NCI-H2196 (cell line): Measurements from ENCODE around the gene HTT.
"Not testable (repeated sequence)": the region's sequence is repeated elsewhere in the genome, so short reads cannot be mapped to it uniquely, and the experiment has no call there.

ENCODE experiments used
- DNase-seq: peaks from one replicate; lab custom pipeline; 2025; ENCODE audit not compliant: unreplicated experiment; lab: John Stamatoyannopoulos, UW

HTT gene

GRCh38 chr4:3161044-3161443 is 86.6 kb downstream of the HTT start:
- DNase-seq = not testable (repeated sequence)

DNA sequence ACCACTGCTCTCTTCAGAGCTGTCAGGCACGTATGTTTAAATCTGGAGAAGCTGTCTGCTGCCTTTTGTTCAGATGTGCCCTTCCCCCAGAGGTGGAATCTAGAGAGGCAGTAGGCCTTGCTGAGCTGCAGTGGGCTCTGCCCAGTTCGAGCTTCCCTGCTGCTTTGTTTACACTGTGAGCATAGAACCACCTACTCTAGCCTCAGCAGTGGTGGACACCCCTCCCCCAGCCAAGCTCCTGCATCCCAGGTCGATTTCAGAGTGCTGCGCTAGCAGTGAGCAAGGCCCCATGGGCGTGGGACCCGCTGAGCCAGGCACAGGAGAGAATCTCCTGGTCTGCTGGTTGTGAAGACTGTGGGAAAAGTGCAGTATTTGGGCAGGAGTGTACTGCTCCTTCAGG is 92.0 kb downstream of the HTT start:
- not testable (repeated sequence) for DNase-seq

GRCh38 chr4:3168029-3168428 is 93.5 kb downstream of the HTT start:
- no peak for DNase-seq

- DNase-seq = no peak
Measured at GRCh38 chr4:3174371-3175338, 100.2 kb downstream of the HTT start.

- no peak for DNase-seq
Measured at GRCh38 chr4:3176367-3177229, 102.1 kb downstream of the HTT start.

DNA sequence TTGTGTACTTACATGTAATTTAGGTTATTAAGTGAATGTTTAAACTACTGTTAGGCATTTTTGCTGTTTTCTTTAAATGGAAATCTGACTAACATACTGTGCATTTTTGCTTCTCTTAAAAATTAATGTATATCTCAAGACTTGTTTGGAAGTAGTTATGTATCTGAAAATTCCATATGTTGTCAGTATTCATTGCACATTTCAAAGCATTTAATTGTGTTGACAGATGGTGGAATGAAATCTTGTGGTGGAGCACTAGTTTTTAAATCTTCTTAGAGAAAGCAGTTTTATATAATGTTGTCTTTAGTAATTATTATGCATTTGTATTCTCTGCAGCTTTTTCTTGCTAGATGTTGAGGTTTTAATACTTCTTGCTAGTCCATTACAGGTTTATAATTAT is 102.9 kb downstream of the HTT start:
- DNase-seq = no peak

DNA sequence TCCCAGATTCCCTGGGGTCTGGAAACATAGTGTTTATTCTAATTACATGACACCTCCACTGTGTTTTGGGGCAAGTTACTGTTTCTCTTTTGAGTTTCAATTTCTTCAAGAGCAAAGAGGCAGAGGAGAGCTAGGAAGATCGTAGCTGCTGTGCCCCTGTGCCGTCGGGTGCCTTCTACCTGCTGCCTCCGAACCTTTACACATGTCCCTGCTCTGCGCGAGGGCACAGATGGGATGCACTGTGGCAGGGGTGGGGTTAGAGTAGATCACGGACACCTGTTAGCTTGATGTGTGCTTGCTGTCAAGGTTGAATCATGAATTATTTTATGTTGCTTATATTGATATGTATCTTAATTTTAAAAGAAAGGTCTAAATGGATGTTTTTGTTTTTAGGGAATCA is 103.4 kb downstream of the HTT start:
- DNase-seq = no peak

- DNase-seq = no peak
Measured at GRCh38 chr4:3178351-3178750, 103.9 kb downstream of the HTT start.

- DNase-seq = no peak
Measured at GRCh38 chr4:3179126-3179706, 104.7 kb downstream of the HTT start.

DNA sequence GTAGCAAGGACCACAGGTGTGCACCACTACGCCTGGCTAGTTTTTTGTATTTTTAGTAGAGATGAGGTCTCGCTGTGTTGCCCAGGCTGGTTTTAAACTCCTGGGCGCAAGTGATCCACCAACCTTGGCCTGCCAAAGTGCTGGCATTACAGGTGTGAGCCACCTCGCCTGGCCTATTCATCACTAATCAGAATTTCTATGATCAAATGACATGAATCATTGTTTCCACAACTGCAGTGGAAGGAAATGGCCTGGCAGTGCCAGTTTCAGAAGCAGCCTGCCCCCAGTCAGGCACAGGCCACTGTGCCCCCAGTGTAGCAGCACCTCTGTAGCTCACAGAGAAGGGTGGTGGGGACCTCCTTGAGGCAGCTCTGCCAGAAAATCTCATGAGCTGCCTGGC is 108.5 kb downstream of the HTT start:
- DNase-seq = no peak

- no peak for DNase-seq
Measured at GRCh38 chr4:3184725-3185124, 110.2 kb downstream of the HTT start.

- no peak for DNase-seq
Measured at GRCh38 chr4:3186609-3187008, 112.1 kb downstream of the HTT start.

DNA sequence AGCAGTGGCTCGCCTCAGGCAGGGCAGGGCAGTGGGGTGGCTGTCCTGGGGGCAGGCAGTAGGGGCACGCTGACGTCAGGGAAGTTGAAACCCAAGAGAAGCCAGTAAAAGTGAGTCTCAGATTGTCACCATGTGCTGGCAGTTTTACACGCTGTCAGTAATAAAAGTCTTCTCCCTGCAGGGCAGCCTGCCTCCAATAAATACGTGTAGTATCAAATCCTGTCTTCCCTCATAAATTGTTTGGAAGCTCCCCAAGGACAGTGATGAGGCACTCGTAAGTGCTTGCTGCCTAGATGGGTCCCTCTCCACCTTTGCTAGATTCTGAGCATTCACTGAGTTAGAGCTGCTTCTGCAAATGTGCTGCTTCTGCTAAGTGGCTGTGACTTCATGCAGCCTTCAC is 113.6 kb downstream of the HTT start:
- DNase-seq = no peak

DNA sequence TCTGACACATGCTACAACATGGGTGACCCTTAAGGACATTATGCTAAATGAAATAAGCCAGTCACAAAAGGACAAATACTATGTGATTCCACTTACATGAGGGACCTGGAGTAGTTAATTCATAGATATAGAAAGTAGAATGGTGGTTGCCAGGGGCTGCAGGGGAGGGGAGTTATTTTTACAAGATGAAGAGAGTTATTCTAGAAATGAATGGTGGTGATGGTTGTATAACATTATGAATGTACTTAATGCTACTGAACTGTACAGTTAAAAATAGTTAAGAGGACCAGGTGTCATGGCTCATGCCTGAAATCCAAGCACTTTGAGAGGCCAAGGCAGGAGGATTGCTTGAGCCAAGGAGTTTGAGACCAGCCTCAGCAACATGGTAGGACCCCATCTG is 115.0 kb downstream of the HTT start:
- no peak for DNase-seq

DNA sequence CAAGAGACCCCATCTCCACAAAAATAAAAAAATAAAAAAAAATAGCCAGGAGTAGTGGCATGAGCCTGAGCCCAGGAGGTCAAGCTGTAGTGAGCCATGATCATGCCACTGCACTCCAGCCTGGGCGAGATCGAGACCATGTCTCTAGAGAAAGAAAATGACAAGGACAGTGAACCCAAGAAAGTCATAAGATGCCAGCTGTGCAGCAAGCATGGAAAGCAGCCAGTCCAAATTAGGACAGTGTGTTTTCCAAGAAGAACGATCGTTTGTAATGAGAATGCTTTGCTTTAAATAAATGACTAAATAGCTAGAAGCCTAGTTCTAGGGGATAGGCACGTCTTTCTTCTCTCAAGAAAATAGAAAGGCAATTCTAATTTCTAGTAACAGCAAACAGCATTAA is 116.1 kb downstream of the HTT start:
- no peak for DNase-seq

DNA sequence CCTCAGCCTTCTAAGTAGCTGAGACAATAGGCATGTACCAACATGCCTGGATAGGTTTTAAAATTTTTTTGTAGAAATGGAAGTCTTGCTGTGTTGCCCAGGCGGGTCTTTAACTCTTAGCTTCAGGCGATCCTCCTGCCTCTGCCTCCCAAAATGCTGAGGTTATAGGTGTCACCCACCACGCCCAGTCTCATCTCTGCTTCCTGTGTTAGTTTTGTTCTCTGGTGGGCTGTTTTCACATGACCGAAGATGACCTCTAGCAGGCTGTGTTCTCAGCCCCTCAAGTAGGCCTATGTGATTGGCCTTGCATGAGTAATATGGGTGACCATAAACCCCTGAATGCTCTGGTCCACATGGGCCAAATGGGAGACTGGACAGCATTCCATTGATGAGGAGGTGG is 117.7 kb downstream of the HTT start:
- DNase-seq = no peak

GRCh38 chr4:3192827-3193226 is 118.3 kb downstream of the HTT start:
- no peak for DNase-seq

DNA sequence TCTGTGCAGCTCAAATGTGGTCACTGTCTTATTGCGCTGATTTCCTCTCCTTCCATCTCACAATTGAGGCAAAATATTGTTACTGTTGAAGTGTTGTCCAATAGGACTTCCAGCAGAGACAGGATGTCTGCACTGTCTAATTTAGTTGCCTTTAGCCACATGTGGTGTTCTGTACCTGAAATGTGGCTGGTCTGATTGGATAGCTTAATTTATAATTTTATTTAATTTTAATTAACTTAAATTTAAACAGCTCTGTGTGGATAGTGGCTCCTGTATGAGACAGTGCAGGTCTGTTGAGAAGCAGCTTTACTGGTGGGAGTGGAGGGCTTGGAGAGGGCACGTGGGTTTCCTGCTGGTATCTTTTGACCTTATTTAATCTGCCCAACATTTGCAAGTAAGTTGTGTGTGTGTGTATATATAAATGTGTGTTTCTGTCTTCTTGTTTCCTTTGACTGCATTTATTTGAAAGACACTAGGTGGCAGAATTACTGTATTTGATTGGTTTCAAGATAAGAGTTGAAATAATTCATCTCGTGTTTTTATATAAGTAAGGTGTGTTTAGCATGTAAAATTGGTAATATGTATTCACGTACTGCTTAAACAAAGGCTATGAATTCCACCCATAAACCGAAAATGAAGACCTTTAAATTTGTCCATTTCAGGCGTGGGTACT is 119.2 kb downstream of the HTT start:
- peak; percentile 18 for DNase-seq

DNA sequence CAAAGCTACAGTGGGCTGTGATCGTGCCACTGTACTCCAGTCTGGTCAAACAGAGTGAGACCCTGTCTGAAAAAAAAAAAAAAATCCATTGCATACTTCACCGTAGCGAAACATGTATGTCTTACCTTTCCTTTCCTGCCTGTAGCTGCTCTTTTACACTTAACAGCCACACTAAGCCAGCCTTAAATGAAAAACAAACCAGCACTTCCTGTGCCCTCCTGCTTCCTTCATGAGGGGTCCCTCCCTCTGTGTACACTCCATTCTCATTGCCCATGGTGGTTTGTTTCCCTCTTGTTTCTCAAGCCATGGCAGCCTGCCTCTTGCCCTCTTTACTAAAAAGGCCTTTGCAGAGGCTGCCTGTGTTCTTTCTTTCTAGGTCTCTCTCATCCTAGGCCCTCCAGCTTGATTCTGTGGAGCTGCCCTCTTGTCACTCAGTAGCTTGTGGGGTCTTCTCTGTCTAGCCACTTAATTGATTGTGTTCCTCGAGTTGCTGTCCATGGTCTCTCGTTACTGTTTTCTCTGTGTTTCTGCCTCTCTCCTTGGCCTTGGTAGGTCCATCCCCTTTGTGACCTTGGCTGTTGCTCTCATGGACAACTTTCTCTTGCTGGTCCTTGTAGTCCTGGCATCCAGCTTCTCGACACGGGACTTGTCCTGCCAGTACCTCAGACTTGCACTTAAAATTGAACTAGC is 122.3 kb downstream of the HTT start:
- DNase-seq = no peak

DNA sequence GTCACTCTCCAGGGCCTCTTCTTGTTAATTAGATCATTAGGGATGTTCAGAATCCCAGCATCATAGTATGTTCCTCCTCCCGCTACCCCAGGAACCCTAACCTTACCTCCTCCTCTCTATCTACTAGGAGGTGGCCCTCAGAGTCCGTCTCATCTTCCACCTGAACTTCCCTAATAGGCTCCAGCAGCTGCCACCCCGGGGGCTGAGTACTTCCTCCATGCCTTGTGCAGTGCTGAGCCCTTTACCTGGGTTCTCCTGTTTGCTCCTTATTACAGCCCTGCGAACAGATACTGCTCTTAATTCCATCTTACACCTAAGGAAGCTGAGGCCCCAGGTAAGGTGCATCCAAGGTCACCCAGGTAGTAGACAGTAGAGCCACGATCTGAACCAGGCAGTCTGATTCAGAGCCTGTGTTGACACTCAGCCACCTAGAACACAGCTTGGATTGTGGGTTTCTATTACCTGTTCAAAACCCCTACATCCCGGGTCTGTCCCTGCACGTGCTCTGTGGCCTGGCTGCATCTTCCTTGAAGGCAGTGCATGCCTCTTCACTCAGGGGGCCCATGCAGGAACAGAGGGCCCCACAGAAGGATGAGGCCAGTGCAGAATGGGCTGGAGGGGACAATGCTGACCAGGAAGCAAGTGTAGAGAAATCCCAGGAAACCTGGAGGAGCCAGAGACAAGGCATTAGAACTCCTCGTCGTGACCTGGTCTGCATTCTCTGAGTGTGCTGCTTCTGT is 123.1 kb downstream of the HTT start:
- no peak for DNase-seq
